ENCODE results near the gene BRME1. TPM values are rescaled to one million over a fixed set of nuclear protein-coding genes. Genes with fewer than 3 reads are reported as not detected.

The BRME1 gene
- polyA plus RNA-seq, 3 donors = 0.05 to 0.28 TPM; not detected in 1

- TF ChIP-seq, protein P1, sequence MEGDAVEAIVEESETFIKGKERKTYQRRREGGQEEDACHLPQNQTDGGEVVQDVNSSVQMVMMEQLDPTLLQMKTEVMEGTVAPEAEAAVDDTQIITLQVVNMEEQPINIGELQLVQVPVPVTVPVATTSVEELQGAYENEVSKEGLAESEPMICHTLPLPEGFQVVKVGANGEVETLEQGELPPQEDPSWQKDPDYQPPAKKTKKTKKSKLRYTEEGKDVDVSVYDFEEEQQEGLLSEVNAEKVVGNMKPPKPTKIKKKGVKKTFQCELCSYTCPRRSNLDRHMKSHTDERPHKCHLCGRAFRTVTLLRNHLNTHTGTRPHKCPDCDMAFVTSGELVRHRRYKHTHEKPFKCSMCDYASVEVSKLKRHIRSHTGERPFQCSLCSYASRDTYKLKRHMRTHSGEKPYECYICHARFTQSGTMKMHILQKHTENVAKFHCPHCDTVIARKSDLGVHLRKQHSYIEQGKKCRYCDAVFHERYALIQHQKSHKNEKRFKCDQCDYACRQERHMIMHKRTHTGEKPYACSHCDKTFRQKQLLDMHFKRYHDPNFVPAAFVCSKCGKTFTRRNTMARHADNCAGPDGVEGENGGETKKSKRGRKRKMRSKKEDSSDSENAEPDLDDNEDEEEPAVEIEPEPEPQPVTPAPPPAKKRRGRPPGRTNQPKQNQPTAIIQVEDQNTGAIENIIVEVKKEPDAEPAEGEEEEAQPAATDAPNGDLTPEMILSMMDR (IDR thresholded peaks at IDR 0.05) = no peak
- Mint-ChIP-seq H3K27me3 (ENCODE audit: low read depth in 3 of 3) (peaks cover 0 to 18% (median 2%) of the 10 kb centered on the region in 3 donors), H3K4me3 (peak overlapping the region; percentile 76 to 84), H3K9me3 (no peaks in the 10 kb centered on the region), H3K36me3 (peaks cover 25 to 57% of the 10 kb centered on the region in 2 donors), H3K27ac (peak overlapping the region; percentile 98 to 100 (median 99)), H3K4me1 (peaks cover 49% of the 10 kb centered on the region)
- intact Hi-C loops (cut with micrococcal nuclease) = loop anchor here (5.0 kb wide), 2 partner anchors 37 to 47 kb away; partner anchors contain the start of gene ZSWIM4 (in 1 of the 2)
- Histone ChIP-seq H3K27me3 (ENCODE audit: control insufficient read depth in 2 of 2, insufficient read depth in 2 of 2, low read length in 2 of 2) (no peaks in the 10 kb centered on the region), H2AFZ (ENCODE audit: insufficient read depth, low read depth, low read length, poor library complexity, severe bottlenecking) (no peak overlapping the region), H3K79me2 (ENCODE audit: insufficient read depth, low read length) (peaks cover 56% of the 10 kb centered on the region), H3K9ac (ENCODE audit: insufficient read depth, low read length, poor library complexity, severe bottlenecking) (peak overlapping the region; percentile 55), H3K27ac (ENCODE audit: low read depth in 1 of 2, low read length in 2 of 2) (peak overlapping the region; percentile 99 to 100), H3K36me3 (replicated peaks in 1 of 2; ENCODE audit: control insufficient read depth in 1 of 2, insufficient read depth in 2 of 2, low read length in 2 of 2) (peaks cover 7 to 23% of the 10 kb centered on the region in 2 donors), H3K4me3 (replicated peaks in 1 of 3; ENCODE audit: low read depth in 2 of 3, low read length in 3 of 3) (peak overlapping the region in 1 of 3 experiments; percentile 97), H3K4me2 (replicated peaks; ENCODE audit: extremely low read depth, low read length, poor library complexity, severe bottlenecking) (peak overlapping the region; percentile 74), H3K4me1 (ENCODE audit: control insufficient read depth in 1 of 2, insufficient read depth in 2 of 2, low read length in 2 of 2) (peaks cover 65 to 67% of the 10 kb centered on the region in 2 donors), H4K20me1 (ENCODE audit: insufficient read depth, low read length) (peaks cover 87% of the 10 kb centered on the region), H3K9me3 (replicated peaks in 1 of 2; ENCODE audit: control insufficient read depth in 1 of 2, insufficient read depth in 1 of 2, low read length in 2 of 2) (no peaks in the 10 kb centered on the region)
- DNase-seq = peak in 2 of 3 donors; percentile 29 to 46
- 85% methylated on average over 7 of the region's 14 CpGs for WGBS (ENCODE audit: insufficient coverage)
These were observed 71.5 kb downstream of the BRME1 start for GRCh38 chr19:13834244-13835069.

DNA sequence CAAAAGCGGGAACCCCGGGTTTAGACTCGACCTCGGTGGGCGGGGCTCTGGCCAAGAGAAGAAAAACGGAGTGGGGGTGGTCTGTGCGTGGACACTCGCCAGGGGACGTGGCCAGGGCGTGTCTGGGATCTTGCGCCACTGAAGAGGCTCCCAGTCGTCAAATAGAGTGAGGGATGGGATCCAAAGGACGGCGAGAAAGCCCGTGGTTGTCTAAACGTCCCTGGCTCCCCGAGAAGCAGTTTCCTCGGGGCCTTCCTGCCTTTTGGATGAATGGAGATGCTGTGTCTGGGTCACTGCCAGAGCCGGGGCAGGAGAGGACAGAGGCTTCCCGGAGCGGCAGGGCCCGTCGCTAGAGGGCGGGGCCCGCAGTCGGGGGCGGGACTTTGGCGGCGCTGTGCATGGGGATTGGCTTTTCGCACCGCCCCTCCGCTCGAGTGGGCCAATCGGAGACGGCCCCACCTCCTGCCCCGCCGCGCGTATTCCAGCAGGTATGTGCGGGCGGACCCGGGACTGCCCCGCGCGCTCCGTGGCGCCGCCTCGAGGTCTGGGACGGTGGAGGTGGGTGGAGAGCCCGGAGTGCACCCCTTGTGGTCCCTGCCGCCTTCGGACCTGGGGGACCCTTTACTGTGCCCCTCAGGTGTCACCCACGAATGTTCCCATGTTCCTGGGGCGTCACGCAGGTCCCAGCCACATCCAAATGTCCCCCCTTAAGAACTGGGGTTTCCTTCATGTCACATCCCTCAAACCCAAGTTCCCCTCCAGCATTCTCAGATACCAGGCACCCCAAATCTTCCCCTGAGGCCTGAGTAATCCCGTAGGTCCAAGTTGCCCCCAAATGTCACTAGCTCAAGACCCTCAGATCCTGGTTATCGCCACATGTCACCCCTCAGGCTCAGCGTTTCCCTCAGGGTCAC is 72.3 kb downstream of the BRME1 start:
- intact Hi-C loops (cut with micrococcal nuclease) = loop anchor here (5.0 kb wide), 2 partner anchors 36 to 46 kb away; partner anchors contain the start of gene ZSWIM4 (in 1 of the 2)
- Mint-ChIP-seq H3K27me3 (ENCODE audit: low read depth in 3 of 3) (peaks cover 0 to 18% (median 2%) of the 10 kb centered on the region in 3 donors), H3K27ac (peak overlapping the region; percentile 91 to 99 (median 94)), H3K4me3 (peak overlapping the region; percentile 76 to 84), H3K4me1 (peaks cover 45% of the 10 kb centered on the region), H3K36me3 (peaks cover 27 to 58% of the 10 kb centered on the region in 2 donors), H3K9me3 (no peaks in the 10 kb centered on the region)
- peaks cover 7 to 23% of the 10 kb centered on the region in 2 donors for H3K36me3 ChIP-seq (replicated peaks in 1 of 2; ENCODE audit: control insufficient read depth in 1 of 2, insufficient read depth in 2 of 2, low read length in 2 of 2)
- no peaks in the 10 kb centered on the region for H3K27me3 ChIP-seq (ENCODE audit: control insufficient read depth in 2 of 2, insufficient read depth in 2 of 2, low read length in 2 of 2)
- peak; percentile 90 to 92 (median 91) for DNase-seq
- no peak overlapping the region for H2AFZ ChIP-seq (ENCODE audit: insufficient read depth, low read depth, low read length, poor library complexity, severe bottlenecking)
- TF ChIP-seq, protein P1 (IDR thresholded peaks at IDR 0.05) = peak; percentile 45
- H3K4me1 ChIP-seq (ENCODE audit: control insufficient read depth in 1 of 2, insufficient read depth in 2 of 2, low read length in 2 of 2) = peaks cover 56 to 59% of the 10 kb centered on the region in 2 donors
- peak overlapping the region; percentile 74 for H3K4me2 ChIP-seq (replicated peaks; ENCODE audit: extremely low read depth, low read length, poor library complexity, severe bottlenecking)
- H3K4me3 ChIP-seq (replicated peaks in 1 of 3; ENCODE audit: low read depth in 2 of 3, low read length in 3 of 3) = peak overlapping the region in 2 of 3 experiments; percentile 33 to 97
- H3K9me3 ChIP-seq (replicated peaks in 1 of 2; ENCODE audit: control insufficient read depth in 1 of 2, insufficient read depth in 1 of 2, low read length in 2 of 2) = no peaks in the 10 kb centered on the region
- peaks cover 78% of the 10 kb centered on the region for H4K20me1 ChIP-seq (ENCODE audit: insufficient read depth, low read length)
- peak overlapping the region; percentile 99 to 100 for H3K27ac ChIP-seq (ENCODE audit: low read depth in 1 of 2, low read length in 2 of 2)
- H3K9ac ChIP-seq (ENCODE audit: insufficient read depth, low read length, poor library complexity, severe bottlenecking) = peak overlapping the region; percentile 55
- H3K79me2 ChIP-seq (ENCODE audit: insufficient read depth, low read length) = peaks cover 47% of the 10 kb centered on the region
- 4% methylated on average over 59 of the region's 59 CpGs for WGBS (ENCODE audit: insufficient coverage)

Data from CD14-positive monocyte (primary cell).